ENCODE measurements around the gene NAB2. TPM values are rescaled to one million over a fixed set of nuclear protein-coding genes. Genes with fewer than 3 reads are reported as not detected.
"Not testable (repeated sequence)": the region's sequence is repeated elsewhere in the genome, so short reads cannot be mapped to it uniquely, and the experiment has no call there.

The NAB2 gene
- total RNA-seq, 2 donors from 2014 or later, result 27.0 to 36.3 TPM

DNA sequence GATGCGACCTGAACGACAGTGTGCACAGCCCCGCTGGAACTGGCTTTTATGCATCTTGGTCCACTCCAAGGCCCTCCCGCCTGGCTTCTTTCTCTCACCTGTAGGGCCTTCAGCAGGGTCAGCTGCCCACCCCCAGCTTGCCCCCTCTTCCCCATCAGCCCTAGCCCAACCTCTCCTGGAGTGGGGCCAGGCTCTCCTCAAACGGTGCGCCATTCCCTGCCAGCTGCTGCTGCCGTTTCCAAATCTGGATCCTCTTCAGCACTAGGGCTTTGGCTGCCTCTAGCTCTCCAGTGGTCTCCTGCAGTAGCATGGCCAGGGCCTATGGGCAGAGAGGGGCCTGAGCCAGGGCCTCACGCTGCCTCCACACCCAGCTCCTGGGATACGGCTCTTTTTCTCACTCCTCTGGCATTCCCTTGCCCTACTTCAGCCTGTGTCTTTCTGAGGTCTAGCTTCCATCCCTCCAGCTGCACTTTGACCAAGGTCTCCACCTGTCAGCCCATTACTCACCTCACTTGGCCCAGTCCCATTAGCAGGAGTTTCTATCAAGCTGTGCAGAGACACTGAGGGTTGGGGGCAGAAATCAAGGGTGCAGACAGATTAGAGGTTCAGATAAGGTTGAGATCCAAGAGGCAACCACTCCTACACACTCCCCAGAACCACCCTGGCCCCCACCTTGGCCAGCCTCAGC is 17.3 kb downstream of the NAB2 start:
- DNase-seq (ENCODE audit: low spot score), result peak; percentile 66
- intact Hi-C loops (cut with DNase I), result no loop called here

DNA sequence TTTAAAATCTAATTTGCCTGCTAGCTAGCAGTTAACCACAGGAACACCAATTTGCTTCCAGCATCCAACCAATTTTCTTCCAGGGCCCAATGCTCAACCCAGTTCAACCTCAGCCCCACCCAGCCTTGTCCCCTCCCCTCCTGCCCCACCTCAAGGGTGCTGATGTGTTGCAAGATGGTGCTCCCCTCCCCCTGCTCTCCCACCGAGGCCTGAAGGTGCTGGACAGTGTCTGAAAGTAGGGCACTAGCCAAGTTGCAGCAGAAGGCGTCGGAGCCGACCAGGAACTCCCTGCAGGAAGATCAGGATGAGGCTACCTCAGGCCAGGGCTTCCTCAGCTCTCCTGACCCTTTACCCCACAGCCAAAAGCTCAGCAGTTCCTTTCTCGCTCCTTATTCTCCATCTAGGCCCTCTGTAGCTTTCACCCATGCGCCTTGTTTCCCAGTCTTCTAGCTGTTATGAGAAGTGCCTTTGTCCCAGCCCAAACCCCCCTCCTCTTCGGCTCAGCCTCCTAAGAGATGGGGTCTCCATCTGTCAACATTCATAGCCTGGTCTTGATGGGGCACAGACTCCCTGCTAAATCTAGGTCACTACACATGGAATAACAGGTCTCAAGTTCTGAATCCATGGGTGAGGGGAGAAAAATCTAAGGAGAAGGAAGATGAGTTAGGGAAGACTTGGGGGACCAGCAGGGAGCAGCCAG is 18.7 kb downstream of the NAB2 start:
- intact Hi-C loops (cut with DNase I), result no loop called here
- DNase-seq (ENCODE audit: low spot score), result peak; percentile 58

DNA sequence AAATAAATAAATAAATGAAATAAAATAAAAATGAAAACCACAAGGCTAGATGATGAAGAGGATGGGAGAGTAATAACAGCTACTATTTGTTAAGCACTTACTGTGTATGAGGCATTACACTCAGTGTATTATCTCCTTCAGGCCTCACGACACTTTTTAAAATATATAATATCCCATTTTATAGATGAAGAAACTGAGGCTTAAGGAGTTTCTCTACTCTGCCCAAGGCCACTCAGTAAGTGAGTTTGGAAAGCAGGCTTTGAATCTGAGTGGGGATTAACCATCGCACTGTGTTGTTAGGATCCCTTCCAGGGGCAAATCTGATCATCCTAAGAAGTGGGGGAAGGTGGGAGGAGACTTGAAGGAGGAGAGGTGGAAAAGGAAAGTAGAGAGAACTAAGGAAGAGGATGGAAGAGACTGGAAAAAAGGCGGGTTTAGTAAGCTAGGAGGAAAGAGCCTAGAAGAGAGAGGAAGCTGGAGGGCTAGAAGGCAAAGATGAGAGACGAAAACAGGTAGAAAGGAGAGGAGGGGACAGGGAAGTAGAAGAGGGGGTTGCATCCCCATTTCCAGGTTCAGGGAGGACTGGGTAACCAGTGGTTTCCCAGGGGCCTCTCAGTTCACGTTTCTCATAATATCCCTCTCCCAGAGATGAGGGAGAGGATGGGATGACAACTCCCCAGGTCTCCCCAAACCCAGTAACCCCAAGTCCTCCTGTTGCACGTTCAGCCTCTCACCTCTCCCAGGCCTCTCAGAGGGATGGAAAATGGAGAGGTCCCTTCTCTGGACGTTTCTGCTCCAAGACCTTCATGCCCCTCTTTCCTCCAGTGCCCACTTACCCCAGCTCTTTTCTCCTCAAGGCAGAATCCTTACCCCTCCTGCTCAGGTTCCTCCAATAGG is 20.5 kb downstream of the NAB2 start:
- intact Hi-C loops (cut with DNase I), result loop anchor here (5.0 to 10.0 kb wide), 2 partner anchors 42 to 45 kb away; no protein-coding TSS in a partner anchor
- peak; percentile 0 for DNase-seq (ENCODE audit: low spot score)

- intact Hi-C loops (cut with DNase I), result loop anchor here (5.0 to 10.0 kb wide), 2 partner anchors 43 to 46 kb away; no protein-coding TSS in a partner anchor
- DNase-seq (ENCODE audit: low spot score), result no peak
These were observed 21.5 kb downstream of the NAB2 start for GRCh38 chr12:57110104-57111030.

GRCh38 chr12:57111031-57111734 is 22.3 kb downstream of the NAB2 start, which contains the start of gene STAT6:
TSS of gene STAT6 (minus strand) at chr12:57111362. CDS start at chr12:57108278, 3,084 bp downstream.
- peak; percentile 95 for DNase-seq (ENCODE audit: low spot score)

GRCh38 chr12:57112492-57113294 is 23.8 kb downstream of the NAB2 start:
- peak; percentile 50 for DNase-seq (ENCODE audit: low spot score)
- intact Hi-C loops (cut with DNase I), result loop anchor here (5.0 to 10.0 kb wide), 2 partner anchors 45 to 48 kb away; no protein-coding TSS in a partner anchor

More at GRCh38 chr12:57111031-57111734, 22.3 kb downstream of the NAB2 start, which contains the start of gene STAT6:
- intact Hi-C loops (cut with DNase I), result loop anchor here (5.0 to 10.0 kb wide), 2 partner anchors 44 to 46 kb away; no protein-coding TSS in a partner anchor

GRCh38 chr12:57116580-57117281 is 27.8 kb downstream of the NAB2 start:
- DNase-seq (ENCODE audit: low spot score), result no peak
- intact Hi-C loops (cut with DNase I), result loop anchor here in 1 of 2 donors (10.0 kb wide), 1 partner anchor 52 kb away; no protein-coding TSS in a partner anchor

DNA sequence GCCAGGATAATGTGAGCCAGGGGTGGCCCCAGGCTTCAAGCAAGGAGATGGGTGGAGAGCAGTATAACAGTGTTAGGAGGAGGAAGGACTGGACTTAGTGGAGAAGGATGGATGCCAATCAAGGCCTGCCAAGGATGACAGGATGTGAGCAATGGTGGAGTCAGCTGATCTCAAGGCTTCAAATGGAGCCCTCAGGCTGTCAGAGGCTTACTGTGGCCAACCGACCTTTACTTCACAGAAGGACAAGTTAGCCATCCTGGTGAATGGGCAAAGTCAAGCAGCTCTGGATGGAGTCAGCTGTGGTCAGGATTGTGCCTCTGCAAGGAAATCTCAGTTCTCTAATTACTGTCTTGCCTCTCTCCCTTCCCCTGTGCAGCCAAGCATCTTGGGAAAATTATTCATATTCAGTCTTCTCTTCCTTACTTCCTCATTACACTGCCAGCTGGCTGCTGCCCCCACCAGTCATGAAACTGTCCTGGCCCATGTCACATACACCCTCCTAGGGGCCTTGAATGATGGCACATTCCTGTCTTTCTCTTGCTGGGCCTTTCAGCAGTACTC is 29.9 kb downstream of the NAB2 start:
- intact Hi-C loops (cut with DNase I), result loop anchor here in 1 of 2 donors (10.0 kb wide), 1 partner anchor 54 kb away; no protein-coding TSS in a partner anchor
- no peak for DNase-seq (ENCODE audit: low spot score)

DNA sequence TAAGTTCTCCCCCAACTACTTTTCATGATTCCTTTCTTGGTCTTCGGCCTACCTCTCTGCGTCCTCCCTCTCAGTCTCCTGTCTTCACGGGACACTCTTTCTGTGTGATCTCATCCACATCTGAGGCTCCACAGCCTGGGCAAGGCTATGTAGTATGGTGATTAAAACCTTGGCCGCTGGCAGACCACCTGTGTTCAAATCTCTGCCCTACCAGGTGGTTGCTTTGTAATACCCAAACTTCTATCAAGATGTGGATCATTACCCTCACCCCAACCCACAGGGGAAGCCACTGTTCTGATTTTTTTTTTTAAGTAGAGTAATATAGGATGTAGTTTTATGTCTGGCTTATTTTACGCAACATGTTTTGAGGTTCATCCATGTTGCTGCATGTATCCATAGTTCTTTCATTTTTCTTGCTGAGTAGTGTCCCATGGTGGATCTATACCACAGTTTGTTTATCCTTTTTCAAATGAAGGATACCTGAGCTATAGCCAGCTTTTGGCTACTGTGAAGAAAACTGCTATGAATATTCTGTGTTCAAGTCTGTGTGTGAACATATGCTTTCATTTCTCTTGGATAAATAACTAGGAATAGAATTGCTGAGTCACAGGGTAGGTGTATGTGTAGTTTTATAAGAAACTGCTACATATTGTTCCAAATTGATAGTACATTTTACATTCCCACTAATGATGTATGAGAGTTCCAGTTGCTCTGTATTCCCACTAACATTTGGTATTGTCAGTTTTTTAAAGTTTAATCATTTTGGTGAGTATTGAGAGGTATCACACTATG is 30.6 kb downstream of the NAB2 start:
- DNase-seq (ENCODE audit: low spot score), result no peak
- intact Hi-C loops (cut with DNase I), result loop anchor here in 1 of 2 donors (10.0 kb wide), 1 partner anchor 55 kb away; no protein-coding TSS in a partner anchor

- intact Hi-C loops (cut with DNase I); DNase-seq (ENCODE audit: low spot score): not testable (repeated sequence)
These were observed 31.8 kb downstream of the NAB2 start for GRCh38 chr12:57120718-57121117.

- intact Hi-C loops (cut with DNase I), result loop anchor here (2.0 kb wide), 2 partner anchors 53 to 61 kb away; no protein-coding TSS in a partner anchor
- DNase-seq (ENCODE audit: low spot score), result no peak
These were observed 34.9 kb downstream of the NAB2 start for GRCh38 chr12:57123813-57124212.

DNA sequence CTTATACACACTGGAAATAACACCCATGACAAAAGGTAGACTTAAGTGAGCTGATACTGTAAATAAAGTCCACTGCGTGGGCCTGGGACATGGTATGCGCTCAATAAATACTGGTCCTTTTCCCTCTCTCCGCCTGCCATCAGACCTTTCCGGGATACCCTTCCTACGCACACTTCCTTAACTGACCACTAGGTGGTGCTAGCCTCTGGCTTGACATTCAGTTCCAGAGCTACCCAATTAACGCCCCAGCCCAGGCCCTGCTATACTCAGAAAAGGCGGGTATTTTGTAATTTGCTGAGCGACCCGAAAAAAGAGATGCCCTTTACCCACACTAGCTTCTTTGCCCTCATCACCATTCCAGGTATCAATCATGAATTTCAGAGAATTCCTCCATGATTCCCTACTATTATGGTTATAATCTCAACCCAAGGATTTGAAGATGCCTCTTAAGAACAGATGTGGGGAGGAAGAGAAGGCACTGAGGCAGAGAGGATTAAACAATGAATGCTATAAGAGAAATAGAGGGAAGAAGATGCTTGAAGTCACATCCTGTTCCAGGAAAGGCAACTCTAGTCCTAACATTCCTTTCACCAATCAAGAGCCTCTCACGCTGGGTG is 35.5 kb downstream of the NAB2 start:
- intact Hi-C loops (cut with DNase I), result loop anchor here in 1 of 2 donors (2.0 kb wide), 1 partner anchor 60 kb away; no protein-coding TSS in a partner anchor
- DNase-seq (ENCODE audit: low spot score), result peak; percentile 85

DNA sequence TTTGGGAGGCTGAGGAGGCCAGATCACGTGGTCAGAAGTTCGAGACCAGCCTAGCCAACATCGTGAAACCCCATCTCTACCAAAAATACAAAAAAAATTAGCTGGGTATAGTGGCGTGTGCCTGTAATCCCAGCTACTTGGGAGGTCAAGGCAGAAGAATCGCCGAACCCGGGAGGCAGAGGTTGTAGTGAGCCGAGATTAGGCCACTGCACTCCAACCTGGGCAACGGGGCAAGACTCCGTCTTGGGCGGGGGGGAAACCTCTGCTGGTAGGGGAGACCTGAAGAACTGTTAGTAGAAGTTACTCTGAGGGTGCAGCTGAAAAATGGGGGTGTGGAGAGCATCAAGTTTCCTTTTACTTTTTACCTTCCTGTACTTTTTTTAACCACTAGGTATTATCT is 37.1 kb downstream of the NAB2 start:
- intact Hi-C loops (cut with DNase I), result loop anchor here in 1 of 2 donors (2.0 kb wide), 1 partner anchor 51 kb away; no protein-coding TSS in a partner anchor
- no peak for DNase-seq (ENCODE audit: low spot score)

DNA sequence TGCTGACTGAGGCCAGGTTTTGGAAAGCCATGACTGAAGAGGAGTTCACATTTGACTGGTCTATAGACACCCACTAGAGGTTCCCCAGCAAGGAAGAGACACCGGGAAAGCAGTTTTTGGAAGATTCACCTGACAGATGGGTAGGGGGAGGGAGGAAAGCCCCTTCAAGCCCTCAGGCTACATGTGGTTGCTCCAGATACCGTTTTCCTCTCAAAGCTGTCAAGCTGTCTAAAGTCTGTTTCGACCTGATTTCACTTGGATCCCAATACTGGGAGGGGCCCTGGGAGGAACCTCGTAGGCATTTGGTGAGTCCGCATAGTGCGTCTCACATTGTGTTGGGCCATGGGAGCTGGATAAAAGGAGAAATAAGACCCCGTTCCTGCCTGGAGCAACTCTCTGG is 37.6 kb downstream of the NAB2 start:
- intact Hi-C loops (cut with DNase I), result loop anchor here in 1 of 2 donors (2.0 kb wide), 1 partner anchor 50 kb away; no protein-coding TSS in a partner anchor
- no peak for DNase-seq (ENCODE audit: low spot score)
